Activated CD8-positive, alpha-beta T cell treated with anti-CD3 and anti-CD28 coated beads for 36 hours (primary cell): ENCODE measurements around the gene KRTAP3-1. TPM values are rescaled to one million over a fixed set of nuclear protein-coding genes. Genes with fewer than 3 reads are reported as not detected.

ENCODE experiments used
- total RNA-seq, 2 experiments: library from RNA; stranded (reverse); gene quantifications; one replicate each; pipeline ENCODE4 v1.2.3, GENCODE V29; 2021

The KRTAP3-1 gene
- total RNA-seq, 2 experiments from 2014 or later, result not detected

Other genes starting within 250 kb of the KRTAP3-1 start
- not detected for gene KRT26, start 236.9 kb downstream of the KRTAP3-1 start, total RNA-seq
- not detected for gene KRT27, start 226.6 kb downstream of the KRTAP3-1 start, total RNA-seq
- gene KRT28, start 209.2 kb downstream of the KRTAP3-1 start, total RNA-seq, result not detected
- 10 to 100 TPM; 26.9 to 31.3 TPM for gene KRT10, start 186.5 kb downstream of the KRTAP3-1 start, total RNA-seq
- gene KRT12, start 141.9 kb downstream of the KRTAP3-1 start, total RNA-seq, result not detected
- not detected for gene KRT20, start 123.9 kb downstream of the KRTAP3-1 start, total RNA-seq
- not detected for gene KRT23, start 71.5 kb downstream of the KRTAP3-1 start, total RNA-seq
- not detected for gene KRT39, start 42.2 kb downstream of the KRTAP3-1 start, total RNA-seq
- gene KRT40, start 24.8 kb downstream of the KRTAP3-1 start, total RNA-seq, result not detected
- gene KRTAP3-3, start 15.0 kb downstream of the KRTAP3-1 start, total RNA-seq, result not detected
- not detected for gene KRTAP3-2, start 9.2 kb downstream of the KRTAP3-1 start, total RNA-seq
- not detected for gene KRTAP1-5, start 18.1 kb upstream of the KRTAP3-1 start, total RNA-seq
- not detected for gene KRTAP1-4, start 21.1 kb upstream of the KRTAP3-1 start, total RNA-seq
- gene KRTAP1-3, start 25.7 kb upstream of the KRTAP3-1 start, total RNA-seq, result not detected
- not detected for gene KRTAP1-1, start 32.3 kb upstream of the KRTAP3-1 start, total RNA-seq
- gene KRTAP2-1, start 38.2 kb upstream of the KRTAP3-1 start, total RNA-seq, result not detected
- not detected for gene KRTAP2-2, start 46.1 kb upstream of the KRTAP3-1 start, total RNA-seq
- gene KRTAP2-3, start 51.0 kb upstream of the KRTAP3-1 start, total RNA-seq, result not detected
- not detected for gene KRTAP2-4, start 56.8 kb upstream of the KRTAP3-1 start, total RNA-seq
- not detected for gene KRTAP4-7, start 75.0 kb upstream of the KRTAP3-1 start, total RNA-seq
- gene KRTAP4-8, start 89.0 kb upstream of the KRTAP3-1 start, total RNA-seq, result not detected
- not detected for gene KRTAP4-16, start 93.1 kb upstream of the KRTAP3-1 start, total RNA-seq
- gene KRTAP4-9, start 96.3 kb upstream of the KRTAP3-1 start, total RNA-seq, result not detected
- gene KRTAP4-11, start 109.2 kb upstream of the KRTAP3-1 start, total RNA-seq, result not detected
- gene KRTAP4-12, start 115.1 kb upstream of the KRTAP3-1 start, total RNA-seq, result not detected
- not detected for gene KRTAP4-6, start 131.4 kb upstream of the KRTAP3-1 start, total RNA-seq
- gene KRTAP4-5, start 140.7 kb upstream of the KRTAP3-1 start, total RNA-seq, result not detected
- not detected for gene KRTAP4-4, start 151.6 kb upstream of the KRTAP3-1 start, total RNA-seq
- gene KRTAP4-3, start 159.1 kb upstream of the KRTAP3-1 start, total RNA-seq, result not detected
- gene KRTAP4-2, start 169.1 kb upstream of the KRTAP3-1 start, total RNA-seq, result not detected
- gene KRTAP4-1, start 175.8 kb upstream of the KRTAP3-1 start, total RNA-seq, result not detected
- not detected for gene KRTAP9-1, start 180.8 kb upstream of the KRTAP3-1 start, total RNA-seq
- not detected for gene KRTAP9-2, start 217.5 kb upstream of the KRTAP3-1 start, total RNA-seq
- not detected for gene KRTAP9-3, start 223.3 kb upstream of the KRTAP3-1 start, total RNA-seq
- gene KRTAP9-8, start 228.9 kb upstream of the KRTAP3-1 start, total RNA-seq, result not detected
- gene KRTAP9-4, start 240.6 kb upstream of the KRTAP3-1 start, total RNA-seq, result not detected
- not detected for gene KRTAP9-9, start 246.3 kb upstream of the KRTAP3-1 start, total RNA-seq